Measurements from ENCODE around the gene RBP5.
A peak's percentile ranks its signal among the peaks of the same experiment; 100 is the strongest.

The RBP5 gene

DNA sequence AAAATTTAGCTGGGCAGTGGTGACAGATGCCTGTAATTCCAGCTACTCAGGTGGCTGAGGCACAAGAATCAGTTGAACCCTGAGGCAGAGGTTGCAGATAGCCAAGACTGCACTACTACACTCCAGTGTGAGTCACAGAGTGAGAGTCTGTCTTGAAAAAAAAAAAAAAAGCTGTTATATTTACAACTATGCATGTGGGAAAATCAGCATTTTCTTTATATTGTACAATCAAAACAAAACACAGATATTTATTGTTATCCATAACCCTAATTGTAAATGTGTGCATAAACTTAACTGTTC is 48.9 kb downstream of the RBP5 start (continued):
- no peak for TF ChIP-seq ZBTB48 (tag by site-specific recombination; IDR thresholded peaks at IDR 0.05)
- TF ChIP-seq YY1 (tag by site-specific recombination; IDR thresholded peaks at IDR 0.05): no peak
- no peak for TF ChIP-seq AEBP2 (tag by site-specific recombination; IDR thresholded peaks at IDR 0.05; ENCODE audit: borderline replicate concordance)
- TF ChIP-seq, protein P1, sequence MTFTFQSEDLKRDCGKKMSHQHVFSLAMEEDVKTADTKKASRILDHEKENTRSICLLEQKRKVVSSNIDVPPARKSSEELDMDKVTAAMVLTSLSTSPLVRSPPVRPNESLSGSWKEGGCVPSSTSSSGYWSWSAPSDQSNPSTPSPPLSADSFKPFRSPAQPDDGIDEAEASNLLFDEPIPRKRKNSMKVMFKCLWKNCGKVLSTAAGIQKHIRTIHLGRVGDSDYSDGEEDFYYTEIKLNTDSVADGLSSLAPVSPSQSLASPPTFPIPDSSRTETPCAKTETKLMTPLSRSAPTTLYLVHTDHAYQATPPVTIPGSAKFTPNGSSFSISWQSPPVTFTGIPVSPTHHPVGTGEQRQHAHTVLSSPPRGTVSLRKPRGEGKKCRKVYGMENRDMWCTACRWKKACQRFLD (tag by site-specific recombination; IDR thresholded peaks at IDR 0.05): no peak
- no peak for TF ChIP-seq ZNF416 (tag by site-specific recombination; IDR thresholded peaks at IDR 0.05)
- TF ChIP-seq HOXA7 (CRISPR knock-in tag; IDR thresholded peaks at IDR 0.05; ENCODE audit: borderline replicate concordance): no peak
- no peak for TF ChIP-seq ZNF488 (tag by site-specific recombination; IDR thresholded peaks at IDR 0.05)

GRCh38 chr12:7078163-7078562 is 50.5 kb downstream of the RBP5 start:
- Histone ChIP-seq H3K36me3 (ENCODE audit: control insufficient read depth in 2 of 2, insufficient read depth in 1 of 2, low read length in 2 of 2) (peaks cover 0 to 3% of the 10 kb centered on the region in 2 experiments; a peak in 2 of 3 replicates), H3K4me3 (ENCODE audit: low read depth, low read length) (no peak overlapping the region), H3K9me3 (ENCODE audit: control insufficient read depth, insufficient read depth, low read depth, low read length) (no peaks in the 10 kb centered on the region), H3K4me1 (ENCODE audit: control insufficient read depth, insufficient read depth, low read length) (no peaks in the 10 kb centered on the region), H3K27ac (ENCODE audit: extremely low read depth, low read depth, low read length) (no peak overlapping the region)
- ChIA-PET POLR2A (no interaction called here), CTCF (no interaction called here)
- TF ChIP-seq, protein P2, sequence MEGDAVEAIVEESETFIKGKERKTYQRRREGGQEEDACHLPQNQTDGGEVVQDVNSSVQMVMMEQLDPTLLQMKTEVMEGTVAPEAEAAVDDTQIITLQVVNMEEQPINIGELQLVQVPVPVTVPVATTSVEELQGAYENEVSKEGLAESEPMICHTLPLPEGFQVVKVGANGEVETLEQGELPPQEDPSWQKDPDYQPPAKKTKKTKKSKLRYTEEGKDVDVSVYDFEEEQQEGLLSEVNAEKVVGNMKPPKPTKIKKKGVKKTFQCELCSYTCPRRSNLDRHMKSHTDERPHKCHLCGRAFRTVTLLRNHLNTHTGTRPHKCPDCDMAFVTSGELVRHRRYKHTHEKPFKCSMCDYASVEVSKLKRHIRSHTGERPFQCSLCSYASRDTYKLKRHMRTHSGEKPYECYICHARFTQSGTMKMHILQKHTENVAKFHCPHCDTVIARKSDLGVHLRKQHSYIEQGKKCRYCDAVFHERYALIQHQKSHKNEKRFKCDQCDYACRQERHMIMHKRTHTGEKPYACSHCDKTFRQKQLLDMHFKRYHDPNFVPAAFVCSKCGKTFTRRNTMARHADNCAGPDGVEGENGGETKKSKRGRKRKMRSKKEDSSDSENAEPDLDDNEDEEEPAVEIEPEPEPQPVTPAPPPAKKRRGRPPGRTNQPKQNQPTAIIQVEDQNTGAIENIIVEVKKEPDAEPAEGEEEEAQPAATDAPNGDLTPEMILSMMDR (tag by site-specific recombination; IDR thresholded peaks at IDR 0.05): 0 out of 2 replicates have a peak, but pooled peaks have one; percentile 7
- TF ChIP-seq ZNF391 (tag by site-specific recombination; IDR thresholded peaks at IDR 0.05; ENCODE audit: borderline replicate concordance, low read depth) (no peak), ZNF530 (tag by site-specific recombination; IDR thresholded peaks at IDR 0.05; ENCODE audit: low read depth) (no peak)

DNA sequence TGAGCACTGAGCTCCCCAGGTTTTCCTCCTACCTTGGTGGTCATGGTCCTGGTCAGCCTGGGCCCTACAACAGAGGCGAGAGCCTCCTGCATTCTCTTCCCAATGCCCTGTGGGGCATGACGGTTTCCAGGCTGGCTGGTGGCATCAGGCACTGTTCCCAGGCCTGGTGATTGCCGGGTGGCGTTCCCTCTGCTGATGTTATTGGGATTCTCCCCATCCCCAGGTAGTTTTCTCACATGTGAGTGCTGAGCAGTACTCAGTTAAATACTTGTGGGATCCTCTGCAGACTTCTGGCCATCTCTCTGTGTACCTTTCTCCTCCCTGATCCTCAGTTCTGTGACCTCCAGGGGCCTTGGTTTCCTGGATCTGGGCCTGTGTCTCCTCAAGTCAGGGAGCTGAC is 52.2 kb downstream of the RBP5 start:
- ChIA-PET CTCF (interaction anchor here (0.5 kb wide), 1 partner anchor 10 kb away, joined by 3 read pairs; no protein-coding TSS in a partner anchor), POLR2A (no interaction called here)
- Histone ChIP-seq H3K4me1 (ENCODE audit: control insufficient read depth, insufficient read depth, low read length) (no peaks in the 10 kb centered on the region), H3K4me3 (ENCODE audit: low read depth, low read length) (no peak overlapping the region), H3K27ac (ENCODE audit: extremely low read depth, low read depth, low read length) (no peak overlapping the region), H3K9me3 (ENCODE audit: control insufficient read depth, insufficient read depth, low read depth, low read length) (no peaks in the 10 kb centered on the region), H3K36me3 (ENCODE audit: control insufficient read depth in 2 of 2, insufficient read depth in 1 of 2, low read length in 2 of 2) (no peaks in the 10 kb centered on the region)
- TF ChIP-seq ZNF768 (tag by site-specific recombination; IDR thresholded peaks at IDR 0.05): no peak
- no peak for TF ChIP-seq ZNF23 (tag by site-specific recombination; IDR thresholded peaks at IDR 0.05; ENCODE audit: borderline replicate concordance)
- TF ChIP-seq, protein P3, sequence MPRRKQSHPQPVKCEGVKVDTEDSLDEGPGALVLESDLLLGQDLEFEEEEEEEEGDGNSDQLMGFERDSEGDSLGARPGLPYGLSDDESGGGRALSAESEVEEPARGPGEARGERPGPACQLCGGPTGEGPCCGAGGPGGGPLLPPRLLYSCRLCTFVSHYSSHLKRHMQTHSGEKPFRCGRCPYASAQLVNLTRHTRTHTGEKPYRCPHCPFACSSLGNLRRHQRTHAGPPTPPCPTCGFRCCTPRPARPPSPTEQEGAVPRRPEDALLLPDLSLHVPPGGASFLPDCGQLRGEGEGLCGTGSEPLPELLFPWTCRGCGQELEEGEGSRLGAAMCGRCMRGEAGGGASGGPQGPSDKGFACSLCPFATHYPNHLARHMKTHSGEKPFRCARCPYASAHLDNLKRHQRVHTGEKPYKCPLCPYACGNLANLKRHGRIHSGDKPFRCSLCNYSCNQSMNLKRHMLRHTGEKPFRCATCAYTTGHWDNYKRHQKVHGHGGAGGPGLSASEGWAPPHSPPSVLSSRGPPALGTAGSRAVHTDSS (tag by site-specific recombination; IDR thresholded peaks at IDR 0.05): no peak
- no peak for TF ChIP-seq ZNF140 (tag by site-specific recombination; IDR thresholded peaks at IDR 0.05)
- TF ChIP-seq, protein P4, sequence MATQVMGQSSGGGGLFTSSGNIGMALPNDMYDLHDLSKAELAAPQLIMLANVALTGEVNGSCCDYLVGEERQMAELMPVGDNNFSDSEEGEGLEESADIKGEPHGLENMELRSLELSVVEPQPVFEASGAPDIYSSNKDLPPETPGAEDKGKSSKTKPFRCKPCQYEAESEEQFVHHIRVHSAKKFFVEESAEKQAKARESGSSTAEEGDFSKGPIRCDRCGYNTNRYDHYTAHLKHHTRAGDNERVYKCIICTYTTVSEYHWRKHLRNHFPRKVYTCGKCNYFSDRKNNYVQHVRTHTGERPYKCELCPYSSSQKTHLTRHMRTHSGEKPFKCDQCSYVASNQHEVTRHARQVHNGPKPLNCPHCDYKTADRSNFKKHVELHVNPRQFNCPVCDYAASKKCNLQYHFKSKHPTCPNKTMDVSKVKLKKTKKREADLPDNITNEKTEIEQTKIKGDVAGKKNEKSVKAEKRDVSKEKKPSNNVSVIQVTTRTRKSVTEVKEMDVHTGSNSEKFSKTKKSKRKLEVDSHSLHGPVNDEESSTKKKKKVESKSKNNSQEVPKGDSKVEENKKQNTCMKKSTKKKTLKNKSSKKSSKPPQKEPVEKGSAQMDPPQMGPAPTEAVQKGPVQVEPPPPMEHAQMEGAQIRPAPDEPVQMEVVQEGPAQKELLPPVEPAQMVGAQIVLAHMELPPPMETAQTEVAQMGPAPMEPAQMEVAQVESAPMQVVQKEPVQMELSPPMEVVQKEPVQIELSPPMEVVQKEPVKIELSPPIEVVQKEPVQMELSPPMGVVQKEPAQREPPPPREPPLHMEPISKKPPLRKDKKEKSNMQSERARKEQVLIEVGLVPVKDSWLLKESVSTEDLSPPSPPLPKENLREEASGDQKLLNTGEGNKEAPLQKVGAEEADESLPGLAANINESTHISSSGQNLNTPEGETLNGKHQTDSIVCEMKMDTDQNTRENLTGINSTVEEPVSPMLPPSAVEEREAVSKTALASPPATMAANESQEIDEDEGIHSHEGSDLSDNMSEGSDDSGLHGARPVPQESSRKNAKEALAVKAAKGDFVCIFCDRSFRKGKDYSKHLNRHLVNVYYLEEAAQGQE (tag by site-specific recombination; IDR thresholded peaks at IDR 0.05): no peak
- no peak for TF ChIP-seq ZNF324 (tag by site-specific recombination; IDR thresholded peaks at IDR 0.05)
- no peak for TF ChIP-seq ZNF692 (tag by site-specific recombination; IDR thresholded peaks at IDR 0.05)
- TF ChIP-seq HOXC10 (CRISPR knock-in tag; IDR thresholded peaks at IDR 0.05): no peak
- no peak for TF ChIP-seq MYNN (tag by site-specific recombination; IDR thresholded peaks at IDR 0.05; ENCODE audit: borderline replicate concordance)
- TF ChIP-seq ZNF18 (tag by site-specific recombination; IDR thresholded peaks at IDR 0.05): no peak
